Heart right ventricle (tissue), 16 donors: Measurements from ENCODE around the gene HELZ. TPM values are rescaled to one million over a fixed set of nuclear protein-coding genes. Genes with fewer than 3 reads are reported as not detected.

Source experiments
- ATAC-seq, 8 donors: fragments of 200-7000 bp; cut with Tn5 transposase; one replicate each; pipeline ENCODE4 v1.9.1; 2020; ENCODE audit warnings: mild to moderate bottlenecking in 8 of 8, moderate library complexity in 8 of 8, moderate number of reproducible peaks in 1 of 8
- DNase-seq, 2 donors: peaks; one replicate each; pipeline ENCODE4 v3.0.0-alpha.2; 2020
- H3K27ac ChIP-seq, 10 donors: fragments of 200-600 bp; sonication (generic) in 2 of 10; one replicate each; pipeline versions ENCODE4 v1.5.0 to v1.8.0; 2020 to 2022; ENCODE audit warnings: mild to moderate bottlenecking in 3 of 10
- H3K27me3 ChIP-seq, 7 donors: fragments of 200-600 bp; one replicate each; pipeline ENCODE4 v1.8.0; 2021 to 2022; ENCODE audit warnings: mild to moderate bottlenecking in 2 of 7
- H3K36me3 ChIP-seq, 9 donors: fragments of 200-600 bp; sonication (generic) in 1 of 9; one replicate each; pipeline versions ENCODE4 v1.5.0 to v1.8.0; 2020 to 2022; ENCODE audit warnings: mild to moderate bottlenecking in 2 of 9
- H3K4me1 ChIP-seq, 9 donors: fragments of 200-600 bp; sonication (generic) in 1 of 9; one replicate each; pipeline versions ENCODE4 v1.5.0 to v1.8.0; 2020 to 2022; ENCODE audit warnings: mild to moderate bottlenecking in 4 of 9
- H3K4me3 ChIP-seq, 10 donors: fragments of 200-600 bp; sonication (generic) in 2 of 10; one replicate each; pipeline versions ENCODE4 v1.5.0 to v1.8.0; 2020 to 2022; ENCODE audit warnings: mild to moderate bottlenecking in 7 of 10, moderate library complexity in 2 of 10
- H3K9me3 ChIP-seq, 11 donors: fragments of 200-600 bp in 10 of 11; sonication (generic) in 2 of 11; one replicate each; pipeline versions ENCODE4 v1.5.0 to v1.8.0; 2013 to 2022; ENCODE audit warnings: mild to moderate bottlenecking in 2 of 11, control low read depth in 1 of 11, moderate library complexity in 1 of 11
- CTCF ChIP-seq, 9 donors: fragments of 200-600 bp; sonication (generic) in 2 of 9; IDR thresholded peaks; one replicate each; pipeline versions ENCODE4 v1.5.0 to v1.8.0; 2021 to 2022; ENCODE audit warnings: antibody characterized with exemption in 9 of 9, mild to moderate bottlenecking in 5 of 9, moderate library complexity in 1 of 9
- WGBS, 2 donors: extraction: QIAGEN DNeasy Blood & Tissue Kit; methylation state at CpG; one replicate each; pipeline ENCODE4 v1.1.7; 2013; ENCODE audit warnings: inconsistent platforms in 1 of 2; 5-methylcytosine and 5-hydroxymethylcytosine counted together
- intact Hi-C, 10 donors: fragments of 100-400 bp; cut with DNase I; formaldehyde crosslinking; loops; one replicate each; pipeline versions ENCODE4 v1.11.1 to v1.14.2; 2022
- polyA plus RNA-seq, 2 donors: library from polyadenylated mRNA; stranded (reverse); fragments of 200-250 nt; gene quantifications; one replicate each; pipeline ENCODE4 v1.2.3, GENCODE V29; 2013
- total RNA-seq, 10 donors: library from RNA; stranded (reverse); fragmentation: NEBNext Ultra II Directional in 3 of 10; extraction: Animal tissue kit (Norgen Biotek cat#: 25700) in 3 of 10; gene quantifications; one replicate each; pipeline versions ENCODE4 v1.2.1 to v1.2.4, GENCODE V29; 2021 to 2023
- donor health status: Arrhythmogenic right ventricular cardiomyopathy.
- donor health status: ischemic (EF 13 %, LVEDD 7.1; RV severe dilation, severe dysfunction).
- donor health status: healthy with polysubstance abuse.
- donor health status: DM: no; HTN: yes; CAD: no.
- donor health status: DM: no; HTN: no; CAD: no.
- donor health status: ischemic (EF 25% LVEDD 6.9; RV normal size, moderate dysfunction).
- donor health status: ischemic (EF 25% LVEDD 5.7; RV mildly dilated, moderate dysfunction).
- donor health status: healthy.
- donor health status: DM: yes; HTN: yes; CAD: no.
- donor health status: Ischemic cardiomyopathy.
- donor health status: ischemic (EF 35%, LVEDD 5.7; RV mildly dilated, moderate dysfunction).
- donor health status: nonischemic (EF 11% LVEDD 7.7; RV severe dilation, severe dysfunction).
- donor health status: DM: yes; HTN: yes; CAD: no.
- donor health status: PGD.
- donor health status: ischemic (EF 29% LVEDD 5.4; RV normal size, mild dysfunction).
- donor health status: nonischemic (EF 23%, LVEDD 6.1; RV moderate dilation, normal function).

The HELZ gene
- total and polyA plus RNA-seq, 12 donors: 2.4 to 50.3 (median 40.6) TPM

DNA sequence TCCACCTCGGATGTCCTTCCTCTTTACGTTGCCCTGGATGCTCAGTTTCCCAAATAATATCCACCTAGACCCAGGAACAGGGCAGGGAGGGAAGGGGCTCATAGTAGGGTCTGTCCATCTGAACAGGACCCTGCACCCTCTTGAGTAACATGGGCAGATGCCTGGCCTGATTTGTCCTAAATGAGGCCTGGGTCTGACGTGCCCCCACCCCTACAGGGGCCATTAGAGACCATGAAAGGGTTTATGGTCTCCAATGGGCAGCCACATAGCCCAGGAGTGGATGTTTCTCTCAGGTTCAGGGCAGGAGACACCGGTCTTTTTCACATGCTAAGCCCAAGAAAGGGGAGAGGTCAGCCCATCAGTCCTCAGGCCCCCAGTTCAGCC is 193.8 kb downstream of the HELZ start:
- Histone ChIP-seq H3K4me1 (peaks cover 0 to 7% (median 0%) of the 10 kb centered on the region in 9 donors), H3K27me3 (no peaks in the 10 kb centered on the region), H3K27ac (no peak overlapping the region), H3K4me3 (no peak overlapping the region), H3K36me3 (no peaks in the 10 kb centered on the region), H3K9me3 (peaks cover 0 to 30% (median 16%) of the 10 kb centered on the region in 11 donors)
- DNase-seq (no peak), ATAC-seq (no peak)
- WGBS, 2 donors: 82 to 84% methylated on average over 4 of the region's 4 CpGs
- TF ChIP-seq CTCF (IDR thresholded peaks at IDR 0.05): no peak
- intact Hi-C loops: no loop called here

GRCh38 chr17:67050471-67051154 is 194.4 kb downstream of the HELZ start:
- ATAC-seq (peak in 1 of 8 donors; percentile 50), DNase-seq (no peak)
- no peak overlapping the region for H3K4me3 ChIP-seq
- H3K9me3 ChIP-seq: peaks cover 0 to 30% (median 16%) of the 10 kb centered on the region in 11 donors
- H3K27ac ChIP-seq: no peak overlapping the region
- peaks cover 0 to 7% (median 0%) of the 10 kb centered on the region in 9 donors for H3K4me1 ChIP-seq
- H3K36me3 ChIP-seq: no peaks in the 10 kb centered on the region
- 83 to 87% methylated on average over 6 of the region's 6 CpGs for WGBS, 2 donors
- H3K27me3 ChIP-seq: no peaks in the 10 kb centered on the region
- intact Hi-C loops: no loop called here
- TF ChIP-seq CTCF (IDR thresholded peaks at IDR 0.05): no peak

DNA sequence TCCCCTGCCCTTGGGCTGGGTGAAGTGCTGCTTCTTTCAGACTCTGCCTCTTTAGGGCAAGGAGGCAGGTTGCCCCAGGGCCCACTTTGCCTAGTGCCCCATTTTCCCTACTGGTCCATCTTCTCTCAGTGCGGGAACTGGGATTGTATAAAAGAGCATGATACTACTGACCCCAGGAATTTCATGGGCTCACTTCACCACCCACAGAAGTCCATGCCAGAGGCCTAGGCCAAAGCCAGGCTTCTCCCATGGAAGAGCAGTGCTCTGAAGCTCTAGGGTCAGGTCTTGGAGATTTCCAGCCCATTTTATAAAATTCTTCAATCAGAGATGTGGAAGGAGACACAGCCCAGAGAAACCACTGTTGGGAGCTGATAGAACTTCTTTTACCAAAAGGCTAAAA is 194.9 kb downstream of the HELZ start:
- Histone ChIP-seq H3K36me3 (no peaks in the 10 kb centered on the region), H3K27ac (no peak overlapping the region), H3K9me3 (peaks cover 0 to 30% (median 16%) of the 10 kb centered on the region in 11 donors), H3K27me3 (no peaks in the 10 kb centered on the region), H3K4me1 (peaks cover 0 to 12% (median 0%) of the 10 kb centered on the region in 9 donors), H3K4me3 (no peak overlapping the region)
- intact Hi-C loops: no loop called here
- DNase-seq: no peak
- no peak for TF ChIP-seq CTCF (IDR thresholded peaks at IDR 0.05)
- ATAC-seq: no peak
- 96 to 100% methylated on average over 1 of the region's 1 CpG for WGBS, 2 donors

DNA sequence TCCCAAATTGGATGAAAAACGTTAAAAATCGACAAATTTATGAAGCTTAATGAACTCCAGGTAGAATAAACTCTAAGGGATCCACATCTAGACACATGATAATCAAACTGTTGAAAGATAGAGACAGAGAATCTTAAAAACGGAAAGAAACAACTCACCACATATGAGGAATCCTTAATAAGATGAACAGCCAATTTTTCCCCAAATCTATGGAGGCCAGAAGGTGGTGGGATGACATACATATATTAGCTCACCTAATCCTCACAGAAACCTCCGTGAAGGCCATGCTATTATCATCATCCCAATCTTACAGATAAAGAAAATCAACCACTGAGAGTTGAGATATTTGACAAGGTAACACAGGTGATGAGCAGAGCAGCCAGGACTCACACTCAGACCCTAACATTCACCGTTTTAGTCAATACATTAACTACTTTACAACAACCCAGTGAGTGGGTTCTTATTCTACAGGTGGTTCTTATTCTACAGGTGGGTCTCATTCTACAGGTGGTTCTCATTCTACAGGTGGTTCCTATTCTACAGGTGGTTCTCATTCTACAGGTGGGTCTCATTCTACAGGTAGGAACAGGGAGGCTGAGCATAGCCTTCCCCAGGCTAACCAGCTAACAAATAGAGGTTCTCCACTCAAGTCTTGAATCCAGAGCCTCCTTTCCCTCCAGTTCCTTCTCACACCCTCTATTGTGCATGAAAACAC is 195.8 kb downstream of the HELZ start:
- DNase-seq (no peak), ATAC-seq (no peak)
- whole genome bisulfite sequencing, 2 donors: 77 to 78% methylated on average over 5 of the region's 5 CpGs
- Histone ChIP-seq H3K27me3 (no peaks in the 10 kb centered on the region), H3K4me3 (no peak overlapping the region), H3K36me3 (no peaks in the 10 kb centered on the region), H3K4me1 (peaks cover 0 to 18% (median 0%) of the 10 kb centered on the region in 9 donors), H3K9me3 (peaks cover 0 to 30% (median 16%) of the 10 kb centered on the region in 11 donors), H3K27ac (no peak overlapping the region)
- no peak for TF ChIP-seq CTCF (IDR thresholded peaks at IDR 0.05)
- intact Hi-C loops: no loop called here
